ENCODE measurements around the gene PPP1R26.
"Not testable (repeated sequence)": the region's sequence is repeated elsewhere in the genome, so short reads cannot be mapped to it uniquely, and the experiment has no call there.

DNA sequence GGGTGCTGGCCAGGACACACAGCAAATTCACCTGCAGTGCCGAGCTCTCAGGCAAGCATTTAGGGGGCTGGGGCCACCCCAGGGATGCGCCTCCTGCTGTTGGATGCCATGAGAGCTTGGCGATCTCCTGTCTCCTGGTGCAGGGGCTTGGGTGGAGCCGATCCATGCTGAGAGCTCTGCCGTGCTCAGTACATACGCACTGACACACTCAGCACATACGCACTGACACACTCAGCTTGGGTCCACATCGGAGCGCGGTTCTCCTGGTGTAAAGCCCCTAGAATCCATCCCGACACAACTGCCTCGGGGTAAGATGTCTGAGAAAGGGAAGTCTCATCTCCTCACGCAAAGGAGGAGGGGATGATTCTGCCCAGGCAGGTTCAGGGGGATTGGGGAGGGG, 56.0 kb downstream of the PPP1R26 start:
- TF ChIP-seq CTCF (IDR thresholded peaks at IDR 0.05; ENCODE audit: poor library complexity); EZH2 (IDR thresholded peaks at IDR 0.05; ENCODE audit: borderline replicate concordance): not testable (repeated sequence)

All from hepatocyte (in vitro differentiated cells).